Trophoblast cell (in vitro differentiated cells and primary cell): ENCODE measurements around the gene CHRND.

Source experiments
- DNase-seq, 2 donors: peaks; one replicate each; pipeline ENCODE4 v3.0.0-alpha.2; 2016
- H2AFZ ChIP-seq: 2 replicates; pipeline ENCODE4 v1.6.1; 2013; ENCODE audit warnings: low read length, moderate library complexity, mild to moderate bottlenecking; ENCODE audit not compliant: insufficient read depth, poor library complexity
- H2AK5ac ChIP-seq: 2 replicates; pipeline ENCODE4 v1.6.1; 2013; ENCODE audit warnings: mild to moderate bottlenecking, low read length
- H2BK120ac ChIP-seq: 2 replicates; pipeline ENCODE4 v1.6.1; 2013; ENCODE audit warnings: low read length, mild to moderate bottlenecking, moderate library complexity; ENCODE audit not compliant: insufficient read depth, poor library complexity
- H2BK12ac ChIP-seq: 2 replicates; pipeline ENCODE4 v1.6.1; 2013; ENCODE audit warnings: mild to moderate bottlenecking, low read length, moderate library complexity
- H2BK5ac ChIP-seq: 2 replicates; pipeline ENCODE4 v1.6.1; 2013; ENCODE audit warnings: low read length, low read depth, moderate library complexity, mild to moderate bottlenecking; ENCODE audit not compliant: poor library complexity
- H3K14ac ChIP-seq: 2 replicates; pipeline ENCODE4 v1.6.1; 2013; ENCODE audit warnings: mild to moderate bottlenecking, low read length
- H3K18ac ChIP-seq: 2 replicates; pipeline ENCODE4 v1.6.1; 2013; ENCODE audit warnings: mild to moderate bottlenecking, low read length
- H3K23ac ChIP-seq: 2 replicates; pipeline ENCODE4 v1.6.1; 2013; ENCODE audit warnings: low read length
- H3K27ac ChIP-seq: 2 replicates; pipeline ENCODE4 v1.5.1; 2013; ENCODE audit warnings: low read depth, mild to moderate bottlenecking, inconsistent platforms, low read length, moderate library complexity
- H3K27me3 ChIP-seq: 2 replicates; pipeline ENCODE4 v1.6.1; 2013; ENCODE audit warnings: inconsistent platforms, mild to moderate bottlenecking, low read length, moderate library complexity; ENCODE audit not compliant: insufficient read depth
- H3K36me3 ChIP-seq, 2 experiments: 1 replicate in 1 of 2; 2 replicates in 1 of 2; pipeline ENCODE4 v1.6.1; 2013; ENCODE audit warnings: low read length in 2 of 2, mild to moderate bottlenecking in 2 of 2, moderate library complexity in 1 of 2; ENCODE audit not compliant: insufficient read depth in 2 of 2, control insufficient read depth in 1 of 2
- H3K4ac ChIP-seq: 2 replicates; pipeline ENCODE4 v1.6.1; 2013; ENCODE audit warnings: low read depth, mild to moderate bottlenecking, low read length, moderate library complexity
- H3K4me1 ChIP-seq, 2 experiments: 1 replicate in 1 of 2; 2 replicates in 1 of 2; pipeline ENCODE4 v1.6.1; 2013; ENCODE audit warnings: low read length in 2 of 2, mild to moderate bottlenecking in 2 of 2, moderate library complexity in 1 of 2; ENCODE audit not compliant: insufficient read depth in 2 of 2, control insufficient read depth in 1 of 2
- H3K4me2 ChIP-seq: 2 replicates; pipeline ENCODE4 v1.6.1; 2013; ENCODE audit warnings: inconsistent platforms, mild to moderate bottlenecking, low read length, moderate library complexity
- H3K4me3 ChIP-seq: 2 replicates; pipeline ENCODE4 v1.5.1; 2013; ENCODE audit warnings: mild to moderate bottlenecking, low read depth, low read length, inconsistent platforms
- H3K79me1 ChIP-seq: one replicate; pipeline ENCODE4 v1.6.1; 2013; ENCODE audit warnings: low read length
- H3K79me2 ChIP-seq: 2 replicates; pipeline ENCODE4 v1.6.1; 2013; ENCODE audit warnings: low read length, mild to moderate bottlenecking; ENCODE audit not compliant: control insufficient read depth, insufficient read depth, poor library complexity
- H3K9ac ChIP-seq: 2 replicates; pipeline ENCODE4 v1.6.1; 2013; ENCODE audit warnings: mild to moderate bottlenecking, low read length
- H3K9me3 ChIP-seq: 2 replicates; pipeline ENCODE4 v1.6.1; 2013; ENCODE audit warnings: low read depth, mild to moderate bottlenecking, control low read depth, inconsistent platforms, low read length; ENCODE audit not compliant: insufficient read depth
- H4K12ac ChIP-seq: 2 replicates; pipeline ENCODE4 v1.6.1; 2013; ENCODE audit warnings: low read depth, mild to moderate bottlenecking, low read length, moderate library complexity
- H4K8ac ChIP-seq: 2 replicates; pipeline ENCODE4 v1.6.1; 2013; ENCODE audit warnings: low read depth, mild to moderate bottlenecking, low read length, moderate library complexity
- H4K91ac ChIP-seq: one replicate; pipeline ENCODE4 v1.6.1; 2013; ENCODE audit warnings: low read depth, mild to moderate bottlenecking, low read length, moderate library complexity
- WGBS: extraction: QIAGEN DNeasy Blood & Tissue Kit; methylation state at CpG from one replicate; pipeline ENCODE4 v1.1.7; 2013; ENCODE audit warnings: missing lambda C conversion rate; ENCODE audit not compliant: insufficient read length, insufficient coverage; ENCODE audit errors: extremely low coverage; 5-methylcytosine and 5-hydroxymethylcytosine counted together

CHRND gene

DNA sequence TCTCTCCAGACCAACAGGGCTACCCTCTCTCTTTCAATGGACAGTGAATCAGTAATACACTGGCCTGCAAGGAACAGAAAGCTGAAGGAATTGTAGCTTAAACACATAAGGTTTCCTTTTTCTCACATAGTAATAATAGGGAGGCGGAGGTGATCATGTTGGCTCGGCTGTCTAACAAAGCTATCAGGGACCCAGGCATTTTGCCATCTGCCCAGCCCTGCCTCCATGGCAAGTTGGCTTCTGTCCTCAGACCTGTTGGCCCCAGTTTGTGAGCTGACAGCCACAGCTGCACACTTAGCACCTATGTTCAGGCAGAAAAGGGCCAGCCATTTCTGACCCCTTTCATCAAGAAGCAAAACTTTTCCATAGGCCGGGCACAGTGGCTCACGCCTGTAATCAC, 11.5 kb downstream of the CHRND start:
- peaks cover 9 to 10% of the 10 kb centered on the region in 2 experiments for H3K4me1 ChIP-seq
- whole genome bisulfite sequencing = no CpG with 5 or more reads among the region's 4 CpGs

DNA sequence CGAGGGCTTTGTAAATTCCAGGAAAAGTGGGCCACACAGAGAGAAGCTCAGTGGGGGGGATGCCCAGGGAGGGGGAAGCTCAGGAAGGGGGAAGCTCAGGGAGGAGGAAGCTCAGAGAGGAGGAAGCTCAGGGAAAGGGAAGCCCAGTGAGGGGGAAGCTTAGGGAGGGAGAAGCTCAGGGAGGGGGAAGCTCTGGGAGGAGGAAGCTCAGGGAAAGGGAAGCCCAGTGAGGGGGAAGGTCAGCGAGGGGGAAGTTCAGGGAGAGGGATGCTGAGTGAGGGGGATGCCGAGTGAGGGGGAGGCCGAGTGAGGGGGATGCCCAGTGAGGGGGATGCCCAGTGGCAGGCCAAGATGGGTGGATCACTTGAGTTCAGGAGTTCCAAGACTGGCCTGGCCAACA, 12.7 kb downstream of the CHRND start:
- H3K27ac ChIP-seq = no peak overlapping the region
- no peak for DNase-seq
- H3K4ac ChIP-seq = no peak overlapping the region
- H3K23ac ChIP-seq = no peak overlapping the region
- no peak overlapping the region for H2BK12ac ChIP-seq
- no peak overlapping the region for H3K14ac ChIP-seq
- no peak overlapping the region for H3K4me2 ChIP-seq
- no peak overlapping the region for H2AK5ac ChIP-seq
- H3K79me1 ChIP-seq = no peaks in the 10 kb centered on the region
- H4K12ac ChIP-seq = no peak overlapping the region
- no peak overlapping the region for H4K8ac ChIP-seq
- no peak overlapping the region for H2AFZ ChIP-seq
- no peak overlapping the region for H3K18ac ChIP-seq
- H4K91ac ChIP-seq = no peak overlapping the region
- no peak overlapping the region for H3K4me3 ChIP-seq
- H3K9me3 ChIP-seq = peaks cover 6% of the 10 kb centered on the region
- H2BK5ac ChIP-seq = no peak overlapping the region
- H3K9ac ChIP-seq = no peak overlapping the region
- no CpG with 5 or more reads among the region's 4 CpGs for WGBS
- no peak overlapping the region for H2BK120ac ChIP-seq
- H3K4me1 ChIP-seq = peaks cover 9 to 10% of the 10 kb centered on the region in 2 experiments
- H3K27me3 ChIP-seq = no peaks in the 10 kb centered on the region
- no peaks in the 10 kb centered on the region for H3K79me2 ChIP-seq
- no peaks in the 10 kb centered on the region for H3K36me3 ChIP-seq

More for the DNA sequence above, 11.5 kb downstream of the CHRND start:
- H3K79me2 ChIP-seq = no peaks in the 10 kb centered on the region
- no peak overlapping the region for H3K4me3 ChIP-seq
- H2BK120ac ChIP-seq = no peak overlapping the region
- no peak overlapping the region for H2AFZ ChIP-seq
- H3K18ac ChIP-seq = no peak overlapping the region
- H3K9ac ChIP-seq = no peak overlapping the region
- no peak overlapping the region for H3K4ac ChIP-seq
- H3K4me2 ChIP-seq = no peak overlapping the region
- H4K8ac ChIP-seq = no peak overlapping the region
- peaks cover 3% of the 10 kb centered on the region for H3K9me3 ChIP-seq
- H2BK5ac ChIP-seq = no peak overlapping the region
- H2BK12ac ChIP-seq = no peak overlapping the region
- no peak overlapping the region for H4K12ac ChIP-seq
- H3K27ac ChIP-seq = no peak overlapping the region
- H3K23ac ChIP-seq = no peak overlapping the region
- H4K91ac ChIP-seq = no peak overlapping the region
- H3K27me3 ChIP-seq = no peaks in the 10 kb centered on the region
- H3K36me3 ChIP-seq = no peaks in the 10 kb centered on the region
- no peak for DNase-seq
- H2AK5ac ChIP-seq = no peak overlapping the region
- no peaks in the 10 kb centered on the region for H3K79me1 ChIP-seq
- no peak overlapping the region for H3K14ac ChIP-seq

DNA sequence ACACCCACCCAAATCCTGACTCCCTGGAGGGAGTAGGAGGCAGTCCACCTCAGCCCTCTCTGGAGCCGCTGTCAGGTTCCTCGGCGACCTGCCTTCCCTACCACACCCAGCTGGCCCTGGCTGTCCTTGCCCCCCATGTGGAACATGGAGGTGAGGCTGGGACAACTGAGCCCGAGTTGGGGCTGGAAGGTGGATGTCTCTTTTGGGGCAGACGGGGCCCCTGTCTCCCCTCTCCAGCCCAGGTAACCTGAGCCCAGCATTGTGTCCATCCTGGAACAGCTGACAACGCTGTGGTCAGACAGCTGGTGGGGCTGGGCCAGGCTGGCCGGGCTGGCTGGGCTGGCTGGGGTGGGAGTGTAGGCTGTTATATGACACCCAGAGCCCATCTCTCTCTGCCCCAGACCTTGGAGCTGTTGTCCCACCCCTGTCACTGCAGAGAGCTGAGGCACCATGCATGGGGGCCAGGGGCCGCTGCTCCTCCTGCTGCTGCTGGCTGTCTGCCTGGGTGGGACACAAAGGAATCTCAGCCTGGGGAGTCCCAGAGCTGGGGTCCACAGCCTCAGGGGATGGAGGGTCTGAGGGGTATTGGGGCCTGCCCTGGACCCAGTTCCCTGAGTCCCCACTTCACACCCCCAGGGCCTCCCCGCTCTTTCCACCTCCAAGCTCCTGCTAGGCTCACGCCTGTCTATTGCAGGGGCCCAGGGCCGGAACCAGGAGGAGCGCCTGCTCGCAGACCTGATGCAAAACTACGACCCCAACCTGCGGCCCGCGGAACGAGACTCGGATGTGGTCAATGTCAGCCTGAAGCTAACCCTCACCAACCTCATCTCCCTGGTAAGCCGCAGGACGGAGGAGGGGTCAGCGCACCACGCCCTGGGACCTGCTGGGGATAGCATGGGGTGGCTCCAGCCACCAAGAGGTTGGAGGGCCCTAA, 13.6 kb downstream of the CHRND start, which contains the start of gene CHRNG:
Gene CHRNG (plus strand): TSS at position 395 of the 934 bp plus-strand sequence. CDS start 56 bp downstream, at position 451.
- no peak within 1 kb of the TSS for H3K23ac ChIP-seq
- no peak within 1 kb of the TSS for H4K12ac ChIP-seq
- no peak for DNase-seq
- no peaks in the 10 kb centered on the region for H3K36me3 ChIP-seq
- no peaks in the 10 kb centered on the region for H3K79me2 ChIP-seq
- no peak within 1 kb of the TSS for H3K9ac ChIP-seq
- no peak within 1 kb of the TSS for H2BK120ac ChIP-seq
- H3K4me2 ChIP-seq = no peak within 1 kb of the TSS
- H2AFZ ChIP-seq = no peak within 1 kb of the TSS
- no peak within 1 kb of the TSS for H4K91ac ChIP-seq
- H3K27me3 ChIP-seq = no peaks in the 10 kb centered on the region
- H2BK5ac ChIP-seq = no peak within 1 kb of the TSS
- no peak within 1 kb of the TSS for H4K8ac ChIP-seq
- peaks cover 6% of the 10 kb centered on the region for H3K9me3 ChIP-seq
- H3K79me1 ChIP-seq = no peaks in the 10 kb centered on the region
- no peak within 1 kb of the TSS for H3K18ac ChIP-seq
- H3K14ac ChIP-seq = no peak within 1 kb of the TSS
- H2BK12ac ChIP-seq = no peak within 1 kb of the TSS
- no CpG with 5 or more reads among the region's 23 CpGs for whole genome bisulfite sequencing
- H3K4me1 ChIP-seq = peaks cover 9 to 10% of the 10 kb centered on the region in 2 experiments
- H3K27ac ChIP-seq = no peak within 1 kb of the TSS
- no peak within 1 kb of the TSS for H2AK5ac ChIP-seq
- H3K4me3 ChIP-seq = no peak within 1 kb of the TSS
- H3K4ac ChIP-seq = no peak within 1 kb of the TSS

DNA sequence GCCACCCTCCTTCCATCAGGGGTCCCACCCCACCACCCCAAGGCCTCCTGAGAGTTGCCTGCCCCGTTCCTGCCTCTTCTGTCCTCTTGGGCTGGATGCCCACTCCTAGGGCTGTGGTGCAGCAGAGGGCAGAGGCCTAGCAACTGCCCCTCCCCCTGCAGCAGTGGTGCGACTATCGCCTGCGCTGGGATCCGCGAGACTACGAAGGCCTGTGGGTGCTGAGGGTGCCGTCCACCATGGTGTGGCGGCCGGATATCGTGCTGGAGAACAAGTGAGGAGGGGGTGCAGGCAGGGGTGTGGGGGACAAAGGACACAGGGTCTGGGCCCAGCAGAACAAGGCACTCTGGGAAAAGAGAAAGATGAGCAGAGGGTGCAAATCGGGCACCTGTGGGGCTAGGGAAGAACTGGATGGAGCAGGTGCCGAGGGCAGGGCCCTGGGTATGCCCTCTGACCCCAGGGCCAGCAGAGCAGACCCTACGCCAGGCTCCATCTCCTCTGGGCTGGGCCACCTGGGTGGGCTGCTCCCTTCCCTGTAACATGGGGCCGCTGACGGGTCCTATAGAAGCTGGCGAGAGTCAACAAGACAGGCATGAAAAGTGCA, 14.6 kb downstream of the CHRND start:
- H3K23ac ChIP-seq = no peak overlapping the region
- H3K79me2 ChIP-seq = no peaks in the 10 kb centered on the region
- no peak overlapping the region for H4K12ac ChIP-seq
- H2BK120ac ChIP-seq = no peak overlapping the region
- peaks cover 9 to 10% of the 10 kb centered on the region in 2 experiments for H3K4me1 ChIP-seq
- no peak overlapping the region for H3K27ac ChIP-seq
- H3K36me3 ChIP-seq = no peaks in the 10 kb centered on the region
- H3K4me2 ChIP-seq = no peak overlapping the region
- H4K8ac ChIP-seq = no peak overlapping the region
- no peak overlapping the region for H4K91ac ChIP-seq
- H3K27me3 ChIP-seq = no peaks in the 10 kb centered on the region
- H3K79me1 ChIP-seq = no peaks in the 10 kb centered on the region
- no peak overlapping the region for H3K14ac ChIP-seq
- no peak overlapping the region for H3K4me3 ChIP-seq
- no peak overlapping the region for H2BK12ac ChIP-seq
- no peak overlapping the region for H2AFZ ChIP-seq
- no peak overlapping the region for H3K4ac ChIP-seq
- no peak overlapping the region for H2AK5ac ChIP-seq
- no peak overlapping the region for H3K18ac ChIP-seq
- DNase-seq = no peak
- no CpG with 5 or more reads among the region's 17 CpGs for WGBS
- no peak overlapping the region for H3K9ac ChIP-seq
- H2BK5ac ChIP-seq = no peak overlapping the region
- H3K9me3 ChIP-seq = peaks cover 6% of the 10 kb centered on the region
